ENCODE measurements around the gene ODC1.

Gene ODC1

DNA sequence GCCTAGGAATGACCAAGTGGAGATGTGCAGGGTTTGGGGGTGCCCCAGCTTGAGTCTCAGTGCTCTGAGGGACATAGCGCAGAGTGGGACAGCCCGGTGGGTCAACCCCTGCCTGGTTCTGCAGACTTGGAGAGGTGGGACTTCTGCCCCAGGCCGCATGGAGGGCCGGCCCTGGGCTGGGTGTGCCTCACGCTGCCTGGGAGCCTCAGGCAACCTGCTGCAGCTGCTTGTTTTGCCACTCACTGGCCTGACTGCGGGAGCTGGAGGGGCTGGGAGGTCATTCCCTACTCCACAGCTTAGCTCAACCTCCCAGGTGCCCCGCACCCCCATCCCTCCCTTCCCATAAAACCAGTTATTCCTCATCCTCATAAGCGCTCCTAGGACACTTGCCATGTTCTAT lies 33.1 kb downstream of the ODC1 start:
- DNase-seq (ENCODE audit: low read depth in 2 of 2): no peak

DNA sequence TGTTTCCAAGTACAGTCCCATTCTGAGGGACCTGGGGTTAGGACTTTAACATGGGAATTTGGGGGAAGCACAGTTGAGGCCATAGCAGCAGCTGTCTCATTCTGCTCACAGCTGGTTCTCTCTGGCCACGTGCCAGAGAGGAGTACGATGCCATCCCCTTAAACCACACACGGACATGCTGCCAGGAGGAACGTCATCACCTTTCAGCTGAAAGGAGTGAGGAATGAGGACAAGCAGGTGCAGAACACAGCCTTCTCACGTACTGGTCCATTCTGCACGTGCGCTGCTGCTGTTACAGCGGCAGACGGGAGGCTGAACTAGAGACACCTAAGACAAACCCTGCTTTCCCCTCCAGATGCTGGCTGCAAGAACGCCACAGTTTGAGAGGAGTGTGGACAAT lies 33.5 kb downstream of the ODC1 start:
- DNase-seq (ENCODE audit: low read depth in 2 of 2): no peak

GRCh38 chr2:10413991-10414451 lies 34.1 kb downstream of the ODC1 start:
- no peak for DNase-seq (ENCODE audit: low read depth in 2 of 2)

GRCh38 chr2:10413503-10413902 lies 34.6 kb downstream of the ODC1 start:
- DNase-seq (ENCODE audit: low read depth in 2 of 2): no peak

- no peak for DNase-seq (ENCODE audit: low read depth in 2 of 2)
Measured at GRCh38 chr2:10412380-10412779, 35.7 kb downstream of the ODC1 start.

DNA sequence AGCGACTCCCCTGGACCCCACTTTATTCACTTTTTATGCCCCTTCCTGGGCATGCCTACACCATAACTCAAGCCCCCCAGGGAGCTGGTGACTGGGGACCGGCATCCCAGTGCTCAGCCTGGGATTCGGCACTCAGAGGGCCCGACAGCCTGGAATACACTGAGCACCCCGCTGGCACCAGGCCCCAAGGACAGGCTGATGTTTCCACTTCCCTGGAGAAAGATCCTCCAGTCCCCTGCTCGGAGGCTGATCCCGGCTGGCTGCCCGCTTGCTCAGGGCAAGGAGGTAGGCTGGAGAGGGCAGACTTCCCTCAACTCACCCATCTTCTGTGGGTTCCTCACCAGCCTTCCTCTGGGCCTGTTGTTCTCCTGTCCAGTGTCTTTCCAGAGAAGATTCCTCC lies 36.6 kb downstream of the ODC1 start:
- no peak for DNase-seq (ENCODE audit: low read depth in 2 of 2)

DNA sequence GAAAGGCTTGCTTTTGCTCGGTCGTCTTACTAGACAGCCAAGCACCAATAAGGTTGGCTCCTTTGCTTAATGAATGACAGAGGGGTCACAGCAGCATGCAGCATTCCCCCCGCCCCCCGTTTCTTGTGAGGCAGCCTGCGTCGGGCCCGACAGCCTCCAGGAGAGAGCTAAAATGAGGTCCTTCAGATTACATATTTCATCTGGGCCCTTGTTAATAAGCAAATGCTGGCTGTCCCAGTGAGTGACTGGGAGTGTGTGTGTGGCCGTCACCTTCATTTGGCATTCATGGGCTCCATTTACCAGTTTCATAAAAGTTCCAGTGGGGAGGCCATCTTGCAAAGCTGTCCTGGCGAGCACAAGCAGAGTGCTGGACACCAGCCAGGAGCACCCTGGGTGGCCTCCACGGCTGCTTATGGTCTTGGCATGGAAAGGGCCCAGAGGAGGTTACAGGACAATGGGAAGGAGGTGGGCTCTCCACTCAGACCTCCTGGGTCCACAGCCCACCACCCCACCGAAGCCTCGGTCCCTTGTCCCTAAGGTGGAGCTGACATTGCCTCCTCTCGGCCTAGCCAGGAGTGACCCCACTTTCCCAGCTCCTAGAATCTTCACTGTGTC lies 37.2 kb downstream of the ODC1 start:
- no peak for DNase-seq (ENCODE audit: low read depth in 2 of 2)

GRCh38 chr2:10410001-10410822 lies 37.9 kb downstream of the ODC1 start:
- no peak for DNase-seq (ENCODE audit: low read depth in 2 of 2)

- peak; percentile 55 to 67 for DNase-seq (ENCODE audit: low read depth in 2 of 2)
Measured at GRCh38 chr2:10408649-10409579, 39.2 kb downstream of the ODC1 start.

DNA sequence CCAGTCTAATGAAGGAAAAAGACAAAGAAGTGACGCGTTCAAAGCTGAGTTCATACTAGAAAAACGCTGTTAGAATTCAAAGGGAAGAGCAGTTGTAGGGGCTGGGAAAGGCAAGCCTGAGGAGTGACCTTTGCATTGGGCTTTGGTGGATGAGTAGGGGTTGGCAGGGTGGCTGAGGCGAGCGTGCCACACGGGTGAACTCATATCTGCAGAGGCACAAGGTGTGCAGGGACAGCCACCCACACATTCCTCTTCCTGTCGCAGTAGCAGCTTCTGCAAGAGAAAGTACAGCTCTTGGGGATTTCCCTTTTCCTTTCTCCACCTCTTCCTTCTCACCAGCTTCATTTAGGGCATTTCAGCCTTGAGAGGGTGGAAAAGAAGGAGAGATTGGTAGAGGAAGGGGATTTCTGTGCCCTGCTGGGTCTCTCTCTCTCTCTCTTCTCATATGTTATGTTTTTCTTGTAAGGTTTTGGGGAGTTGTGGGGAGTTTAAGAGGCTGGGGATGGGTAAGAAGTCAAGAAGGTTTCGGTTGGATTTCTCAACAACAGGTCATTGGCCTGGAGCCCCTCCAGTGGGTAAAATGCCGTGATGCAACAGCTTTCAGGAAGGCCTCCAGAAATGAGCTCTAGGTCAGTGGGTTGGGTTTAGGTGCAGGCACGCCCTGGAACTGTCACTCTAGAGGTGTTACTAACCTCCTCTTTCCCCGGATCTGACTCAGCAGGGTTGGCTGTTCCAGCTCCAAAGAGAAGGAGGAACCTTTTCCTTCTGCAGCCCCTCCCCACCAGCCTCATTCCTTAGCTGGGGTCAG lies 40.1 kb downstream of the ODC1 start:
- peak; percentile 29 to 30 for DNase-seq (ENCODE audit: low read depth in 2 of 2)

DNA sequence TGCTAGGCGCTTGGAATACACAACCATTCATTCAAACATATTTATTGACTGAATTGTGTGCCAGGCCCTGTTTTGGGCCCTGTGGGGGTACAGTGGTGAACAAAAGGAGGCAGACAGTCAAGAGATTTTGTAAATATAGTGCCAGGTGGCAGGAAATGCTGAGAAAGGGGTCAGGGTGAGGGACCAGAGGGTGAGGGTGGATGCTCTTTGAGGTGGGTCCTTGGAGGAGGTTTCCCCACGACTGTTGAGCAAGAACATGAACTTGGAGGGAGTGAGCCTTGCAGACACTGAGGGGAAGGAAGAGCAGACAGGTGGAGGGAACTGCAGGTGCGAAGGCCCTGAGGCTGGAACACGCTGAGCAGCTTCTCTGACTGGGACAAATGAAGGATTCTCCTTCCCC lies 40.7 kb downstream of the ODC1 start:
- no peak for DNase-seq (ENCODE audit: low read depth in 2 of 2)

DNA sequence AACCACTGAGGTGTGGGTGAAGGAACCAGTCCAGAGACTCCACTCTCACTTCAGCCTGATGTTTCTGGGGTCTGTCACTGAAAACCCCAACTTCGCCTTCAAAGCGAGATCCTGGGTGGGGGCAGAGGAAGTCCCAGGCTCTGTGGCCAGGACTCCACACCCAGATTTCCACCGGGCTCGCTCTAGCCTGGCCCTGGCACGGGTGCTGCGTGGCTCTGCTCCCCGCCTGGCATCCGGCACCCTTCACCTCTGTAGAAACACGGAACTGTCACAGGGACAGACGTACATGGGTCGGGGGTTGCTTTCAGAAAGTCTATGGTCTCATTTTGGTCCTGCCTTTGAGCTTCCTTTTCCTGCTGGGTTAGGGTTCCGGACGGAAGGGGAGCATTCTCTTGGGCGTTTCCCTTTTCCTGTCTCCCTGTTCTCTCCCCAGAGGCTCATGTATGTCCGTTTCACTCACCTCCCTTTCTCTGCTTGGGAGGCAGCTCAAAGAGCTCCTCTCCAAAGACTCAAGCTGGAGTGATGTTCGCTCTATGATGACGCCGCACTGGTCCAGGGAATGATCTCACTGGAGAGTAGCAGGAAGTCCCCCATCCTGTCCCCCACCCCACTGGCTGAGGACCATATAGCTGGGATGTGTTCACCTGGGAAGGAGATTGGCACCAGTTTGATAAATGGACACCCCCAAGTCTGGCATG lies 41.5 kb downstream of the ODC1 start:
- no peak for DNase-seq (ENCODE audit: low read depth in 2 of 2)

DNA sequence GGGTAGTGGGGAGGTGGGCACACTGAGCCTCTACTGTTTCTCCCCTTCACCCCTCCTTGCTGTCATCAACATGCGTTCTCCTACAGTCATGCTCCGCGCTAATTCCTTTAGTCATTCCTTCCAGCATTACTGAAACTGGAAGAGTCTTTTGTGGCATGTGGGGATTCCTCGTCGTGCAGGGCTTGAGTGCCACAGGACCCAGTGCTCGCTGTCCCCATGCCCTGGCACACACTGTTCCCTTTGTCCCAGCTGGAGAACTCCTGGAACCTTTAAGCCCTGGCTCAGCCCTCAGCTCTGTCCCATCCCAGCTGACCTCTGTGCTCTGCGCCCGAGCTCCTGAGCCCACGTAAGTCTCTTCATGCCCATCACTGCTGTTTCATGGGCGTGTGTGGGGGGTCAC lies 42.1 kb downstream of the ODC1 start:
- no peak for DNase-seq (ENCODE audit: low read depth in 2 of 2)

DNA sequence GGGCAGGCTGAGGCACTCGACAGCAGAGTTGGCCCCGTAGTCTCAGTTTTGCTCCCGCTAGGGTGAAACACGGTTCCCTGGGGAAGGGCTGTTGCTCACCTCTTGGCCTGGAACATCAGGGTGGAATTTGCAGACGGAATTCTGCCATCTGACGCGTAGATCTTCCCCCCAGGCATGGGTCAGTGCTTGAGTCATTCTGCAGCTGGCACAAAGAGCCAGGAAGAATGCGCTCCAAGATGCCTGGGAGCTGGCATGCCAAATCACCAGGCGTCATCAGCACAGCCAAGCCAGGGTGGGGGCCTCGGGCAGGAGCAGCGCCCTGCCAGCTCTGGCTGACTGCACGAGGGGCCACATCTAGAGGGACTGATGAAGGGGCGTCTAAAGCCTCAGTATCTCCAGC lies 42.7 kb downstream of the ODC1 start:
- DNase-seq (ENCODE audit: low read depth in 2 of 2): no peak

- no peak for DNase-seq (ENCODE audit: low read depth in 2 of 2)
Measured at GRCh38 chr2:10404324-10405143, 43.6 kb downstream of the ODC1 start.

DNA sequence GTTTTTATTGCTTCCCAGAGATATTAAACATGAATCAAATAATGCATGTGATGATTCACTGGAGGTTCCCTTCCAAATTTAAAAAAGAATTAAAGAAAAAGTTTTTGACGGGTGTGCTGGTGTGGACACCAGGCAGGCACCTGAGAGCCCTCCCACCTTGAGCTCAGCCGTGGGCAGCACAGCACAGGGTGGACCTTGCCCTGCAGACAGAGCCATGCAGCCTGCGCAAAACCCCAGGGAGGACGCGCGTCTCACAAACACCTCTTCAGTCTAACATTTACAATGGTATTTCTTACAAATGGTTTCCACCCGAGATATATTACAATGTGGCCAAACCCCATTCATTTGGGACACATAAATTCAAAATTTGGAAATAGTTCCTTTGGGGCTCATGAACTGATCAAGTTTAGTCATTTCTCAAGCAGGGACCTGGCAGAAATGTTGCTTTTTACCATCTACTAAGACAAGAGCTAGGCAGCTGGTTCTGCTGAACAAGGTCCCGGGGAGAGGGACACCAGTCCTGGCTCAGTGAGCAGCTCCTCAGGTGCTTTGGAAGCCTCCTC lies 45.4 kb downstream of the ODC1 start:
- DNase-seq (ENCODE audit: low read depth in 2 of 2): no peak

- DNase-seq (ENCODE audit: low read depth in 2 of 2): no peak
Measured at GRCh38 chr2:10402062-10402585, 46.0 kb downstream of the ODC1 start.

- DNase-seq (ENCODE audit: low read depth in 2 of 2): no peak
Measured at GRCh38 chr2:10400978-10401951, 46.9 kb downstream of the ODC1 start.
